SK-N-SH treated with all-trans-retinoic acid at 6 μM for 48 hours (cell line): ENCODE data around the gene NKD1.

Source experiments
- ATAC-seq: fragments of 200-7000 bp; cut with Tn5 transposase; 3 replicates; pipeline ENCODE4 v1.9.1; 2020; ENCODE audit warnings: mild to moderate bottlenecking, moderate library complexity
- ARNTL ChIP-seq: fragments of 450-650 bp; formaldehyde crosslinking; IDR thresholded peaks from 2 replicates; pipeline ENCODE4 v1.5.0; 2020; ENCODE audit warnings: low read depth, mild to moderate bottlenecking, moderate library complexity, borderline replicate concordance
- BACH2 ChIP-seq: fragments of 250-450 bp; sonication (Bioruptor Pico); IDR thresholded peaks from 2 replicates; pipeline ENCODE4 v1.9.0; 2021; ENCODE audit warnings: mild to moderate bottlenecking, borderline replicate concordance
- CREB5 ChIP-seq: fragments of 250-450 bp; sonication (Bioruptor Pico); IDR thresholded peaks from 2 replicates; pipeline ENCODE4 v1.5.1; 2020; ENCODE audit warnings: low read depth, mild to moderate bottlenecking, moderate library complexity
- CSDC2 ChIP-seq: fragments of 250-450 bp; sonication (Bioruptor Pico); IDR thresholded peaks from 2 replicates; pipeline ENCODE4 v1.5.0; 2020; ENCODE audit warnings: mild to moderate bottlenecking, moderate library complexity
- ESRRG ChIP-seq: fragments of 250-450 bp; sonication (Bioruptor Pico); IDR thresholded peaks from 2 replicates; pipeline ENCODE4 v1.6.1; 2021; ENCODE audit warnings: mild to moderate bottlenecking
- ISL1 ChIP-seq: fragments of 250-450 bp; sonication (Bioruptor Pico); IDR thresholded peaks from 2 replicates; pipeline ENCODE4 v2.1.2; 2022; ENCODE audit warnings: mild to moderate bottlenecking, moderate library complexity
- PATZ1 ChIP-seq: fragments of 250-450 bp; sonication (Bioruptor Pico); IDR thresholded peaks from 2 replicates; pipeline ENCODE4 v1.8.0; 2020; ENCODE audit warnings: mild to moderate bottlenecking, moderate library complexity, borderline replicate concordance
- POU6F1 ChIP-seq: fragments of 250-450 bp; sonication (Bioruptor Pico); IDR thresholded peaks from 2 replicates; pipeline ENCODE4 v1.8.0; 2021; ENCODE audit warnings: low read depth, mild to moderate bottlenecking, moderate library complexity, borderline replicate concordance
- PPARA ChIP-seq: fragments of 250-450 bp; sonication (Bioruptor Pico); IDR thresholded peaks from 2 replicates; pipeline ENCODE4 v1.5.0; 2020; ENCODE audit warnings: mild to moderate bottlenecking, borderline replicate concordance
- TCF4 ChIP-seq: fragments of 250-450 bp; sonication (Bioruptor Pico); IDR thresholded peaks from 2 replicates; pipeline ENCODE4 v1.8.0; 2021; ENCODE audit warnings: mild to moderate bottlenecking, moderate library complexity, borderline replicate concordance
- TOX ChIP-seq: fragments of 250-450 bp; sonication (Bioruptor Pico); IDR thresholded peaks from 2 replicates; pipeline ENCODE4 v1.8.0; 2021; ENCODE audit warnings: mild to moderate bottlenecking, moderate library complexity, borderline replicate concordance
- TSHZ2 ChIP-seq: fragments of 250-450 bp; sonication (Bioruptor Pico); IDR thresholded peaks from 2 replicates; pipeline ENCODE4 v1.5.0; 2020; ENCODE audit warnings: mild to moderate bottlenecking, moderate library complexity
- ZC3H10 ChIP-seq: fragments of 250-450 bp; sonication (Bioruptor Pico); IDR thresholded peaks from 2 replicates; pipeline ENCODE4 v1.5.1; 2021; ENCODE audit warnings: mild to moderate bottlenecking, moderate library complexity
- ZFP30 ChIP-seq: fragments of 450-650 bp; formaldehyde crosslinking; IDR thresholded peaks from 2 replicates; pipeline ENCODE4 v1.5.0; 2022; ENCODE audit warnings: mild to moderate bottlenecking, moderate library complexity
- ZNF565 ChIP-seq: fragments of 450-650 bp; formaldehyde crosslinking; conservative IDR thresholded peaks from 2 replicates; pipeline ENCODE4 v1.5.0; 2020; ENCODE audit warnings: low read depth, mild to moderate bottlenecking, moderate library complexity
- ZNF70 ChIP-seq: fragments of 450-650 bp; formaldehyde crosslinking; IDR thresholded peaks from 2 replicates; pipeline ENCODE4 v1.5.0; 2020; ENCODE audit warnings: mild to moderate bottlenecking, moderate library complexity
- ZNF8 ChIP-seq: fragments of 450-650 bp; formaldehyde crosslinking; IDR thresholded peaks from 2 replicates; pipeline ENCODE4 v1.5.0; 2020; ENCODE audit warnings: mild to moderate bottlenecking, moderate library complexity

NKD1 gene

GRCh38 chr16:50560903-50561863 is 13.0 kb downstream of the NKD1 start:
- no peak for ATAC-seq
- TF ChIP-seq ZNF565 (CRISPR knock-in tag) (0 out of 2 replicates have a peak, but pooled peaks have one; percentile 56), BACH2 (CRISPR knock-in tag) (no peak)
- TF ChIP-seq, all 23 proteins: peak for 1

- TF ChIP-seq PATZ1 (CRISPR knock-in tag), result no peak
- TF ChIP-seq POU6F1 (CRISPR knock-in tag), result no peak
- no peak for TF ChIP-seq ZNF565 (CRISPR knock-in tag)
- no peak for TF ChIP-seq TSHZ2 (CRISPR knock-in tag)
- no peak for TF ChIP-seq ZC3H10 (CRISPR knock-in tag)
- TF ChIP-seq PPARA (CRISPR knock-in tag), result no peak
- TF ChIP-seq ISL1, result no peak
- no peak for TF ChIP-seq BACH2 (CRISPR knock-in tag)
- no peak for TF ChIP-seq CREB5 (CRISPR knock-in tag)
- TF ChIP-seq CSDC2, result no peak
- TF ChIP-seq TCF4 (CRISPR knock-in tag), result no peak
- TF ChIP-seq ZNF70 (CRISPR knock-in tag), result no peak
- no peak for TF ChIP-seq TOX (CRISPR knock-in tag)
- TF ChIP-seq ESRRG (CRISPR knock-in tag), result no peak
- TF ChIP-seq, all 23 proteins: peak for 0
- ATAC-seq, result no peak
These were observed 14.5 kb downstream of the NKD1 start for GRCh38 chr16:50562657-50563056.

GRCh38 chr16:50563989-50564388 is 15.8 kb downstream of the NKD1 start:
- TF ChIP-seq ARNTL (CRISPR knock-in tag) (no peak), TOX (CRISPR knock-in tag) (no peak), ZNF8 (CRISPR knock-in tag) (no peak), TSHZ2 (CRISPR knock-in tag) (no peak), ISL1 (no peak), PPARA (CRISPR knock-in tag) (no peak), TCF4 (CRISPR knock-in tag) (no peak), CSDC2 (no peak), ZFP30 (CRISPR knock-in tag) (no peak), ZC3H10 (CRISPR knock-in tag) (no peak), BACH2 (CRISPR knock-in tag) (no peak)
- ATAC-seq, result no peak
